HepG2 (cell line): ENCODE data around the gene SLC6A6. TPM values are rescaled to one million over a fixed set of nuclear protein-coding genes. Genes with fewer than 3 reads are reported as not detected.

Source experiments
- AGO1 ChIP-seq: fragments of 200-400 bp; formaldehyde crosslinking; IDR thresholded peaks from 2 replicates; pipeline ENCODE4 v1.6.1; 2017; ENCODE audit warnings: mild to moderate bottlenecking, low read depth, low read length, moderate library complexity; ENCODE audit not compliant: poor library complexity, severe bottlenecking
- HMGXB4 ChIP-seq, 2 experiments: sonication (generic) in 1 of 2; formaldehyde crosslinking in 1 of 2; IDR thresholded peaks; 2 replicates each; pipeline versions ENCODE4 v1.4.0 to v1.6.1; 2018 to 2020; ENCODE audit warnings: missing genetic modification reagents in 2 of 2, borderline replicate concordance in 1 of 2, low read depth in 1 of 2, mild to moderate bottlenecking in 1 of 2, missing biosample characterization in 1 of 2
- HNF4G ChIP-seq, 2 experiments: sonication (generic) in 1 of 2; formaldehyde crosslinking in 1 of 2; IDR thresholded peaks; 2 replicates each; pipeline versions ENCODE4 v1.4.0 to v1.6.1; 2011 to 2020; ENCODE audit warnings: borderline replicate concordance in 2 of 2, low read depth in 2 of 2, mild to moderate bottlenecking in 2 of 2, low read length in 1 of 2, missing genetic modification reagents in 1 of 2, moderate library complexity in 1 of 2
- MED1 ChIP-seq: sonication (generic); formaldehyde crosslinking; IDR thresholded peaks from 2 replicates; pipeline ENCODE4 v1.4.0; 2020; ENCODE audit warnings: missing genetic modification reagents
- POLR2G ChIP-seq: fragments of 200-400 bp; formaldehyde crosslinking; IDR thresholded peaks from 2 replicates; pipeline ENCODE4 v1.6.1; 2018; ENCODE audit warnings: mild to moderate bottlenecking, low read depth, low read length, moderate library complexity
- SP4 ChIP-seq: sonication (generic); formaldehyde crosslinking; IDR thresholded peaks from 2 replicates; pipeline ENCODE4 v1.8.1; 2023; ENCODE audit warnings: mild to moderate bottlenecking, missing genetic modification reagents
- WIZ ChIP-seq: sonication (generic); formaldehyde crosslinking; IDR thresholded peaks from 2 replicates; pipeline ENCODE4 v1.5.1; 2020; ENCODE audit warnings: mild to moderate bottlenecking, missing genetic modification reagents
- ZBTB42 ChIP-seq: sonication (generic); formaldehyde crosslinking; IDR thresholded peaks from 2 replicates; pipeline ENCODE4 v1.5.0; 2020; ENCODE audit warnings: mild to moderate bottlenecking, missing genetic modification reagents
- ZNF563 ChIP-seq: sonication (generic); formaldehyde crosslinking; IDR thresholded peaks from 2 replicates; pipeline ENCODE4 v1.8.0; 2022; ENCODE audit warnings: mild to moderate bottlenecking, moderate library complexity, missing genetic modification reagents
- ZNF629 ChIP-seq: sonication (generic); formaldehyde crosslinking; conservative IDR thresholded peaks from 2 replicates; pipeline ENCODE4 v1.5.0; 2020; ENCODE audit warnings: missing genetic modification reagents
- polyA plus RNA-seq, 8 experiments: library from polyadenylated mRNA; depleted of rRNA in 3 of 8; stranded (reverse) in 7 of 8; unstranded in 1 of 8; fragments of >200 nt; fragmentation: Illumina TruSeq in 4 of 8; extraction: Trizol in 4 of 8; gene quantifications; 2 replicates each; pipeline versions ENCODE4 v1.2.1 to v1.2.3, GENCODE V29; 2011 to 2016; ENCODE audit warnings: low read depth in 4 of 8, missing spikeins in 1 of 8, mixed read lengths in 1 of 8; ENCODE audit not compliant: insufficient read depth in 1 of 8
- total RNA-seq, 5 experiments: library from RNA; depleted of rRNA; stranded (reverse); fragments of >200 nt; fragmentation: Illumina TruSeq; extraction: Trizol; gene quantifications; 2 replicates each; pipeline ENCODE4 v1.2.3, GENCODE V29; 2016; ENCODE audit warnings: low read depth in 1 of 5
- TF ChIP-seq, protein P1 (sequence below): sonication (generic); formaldehyde crosslinking; IDR thresholded peaks from one replicate; pipeline ENCODE4 v1.5.1; 2020; ENCODE audit warnings: mild to moderate bottlenecking, missing genetic modification reagents; ENCODE audit errors: not compliant biosample characterization
- TF ChIP-seq, protein P2 (sequence below): sonication (generic); formaldehyde crosslinking; IDR thresholded peaks from 2 replicates; pipeline ENCODE4 v1.4.0; 2020; ENCODE audit warnings: missing genetic modification reagents
- TF ChIP-seq, protein P3 (sequence below): sonication (generic); formaldehyde crosslinking; IDR thresholded peaks from 2 replicates; pipeline ENCODE4 v1.5.0; 2020; ENCODE audit warnings: missing genetic modification reagents, mild to moderate bottlenecking, borderline replicate concordance

The SLC6A6 gene
- total and polyA plus RNA-seq, 2 of the 13 experiments (the other 11 are each of a cell fraction or from before 2014, with no cell fraction given), result 14.1 to 20.7 TPM

GRCh38 chr3:14402304-14402811 lies at the start of gene SLC6A6 (continued):
- TF ChIP-seq, protein P1, sequence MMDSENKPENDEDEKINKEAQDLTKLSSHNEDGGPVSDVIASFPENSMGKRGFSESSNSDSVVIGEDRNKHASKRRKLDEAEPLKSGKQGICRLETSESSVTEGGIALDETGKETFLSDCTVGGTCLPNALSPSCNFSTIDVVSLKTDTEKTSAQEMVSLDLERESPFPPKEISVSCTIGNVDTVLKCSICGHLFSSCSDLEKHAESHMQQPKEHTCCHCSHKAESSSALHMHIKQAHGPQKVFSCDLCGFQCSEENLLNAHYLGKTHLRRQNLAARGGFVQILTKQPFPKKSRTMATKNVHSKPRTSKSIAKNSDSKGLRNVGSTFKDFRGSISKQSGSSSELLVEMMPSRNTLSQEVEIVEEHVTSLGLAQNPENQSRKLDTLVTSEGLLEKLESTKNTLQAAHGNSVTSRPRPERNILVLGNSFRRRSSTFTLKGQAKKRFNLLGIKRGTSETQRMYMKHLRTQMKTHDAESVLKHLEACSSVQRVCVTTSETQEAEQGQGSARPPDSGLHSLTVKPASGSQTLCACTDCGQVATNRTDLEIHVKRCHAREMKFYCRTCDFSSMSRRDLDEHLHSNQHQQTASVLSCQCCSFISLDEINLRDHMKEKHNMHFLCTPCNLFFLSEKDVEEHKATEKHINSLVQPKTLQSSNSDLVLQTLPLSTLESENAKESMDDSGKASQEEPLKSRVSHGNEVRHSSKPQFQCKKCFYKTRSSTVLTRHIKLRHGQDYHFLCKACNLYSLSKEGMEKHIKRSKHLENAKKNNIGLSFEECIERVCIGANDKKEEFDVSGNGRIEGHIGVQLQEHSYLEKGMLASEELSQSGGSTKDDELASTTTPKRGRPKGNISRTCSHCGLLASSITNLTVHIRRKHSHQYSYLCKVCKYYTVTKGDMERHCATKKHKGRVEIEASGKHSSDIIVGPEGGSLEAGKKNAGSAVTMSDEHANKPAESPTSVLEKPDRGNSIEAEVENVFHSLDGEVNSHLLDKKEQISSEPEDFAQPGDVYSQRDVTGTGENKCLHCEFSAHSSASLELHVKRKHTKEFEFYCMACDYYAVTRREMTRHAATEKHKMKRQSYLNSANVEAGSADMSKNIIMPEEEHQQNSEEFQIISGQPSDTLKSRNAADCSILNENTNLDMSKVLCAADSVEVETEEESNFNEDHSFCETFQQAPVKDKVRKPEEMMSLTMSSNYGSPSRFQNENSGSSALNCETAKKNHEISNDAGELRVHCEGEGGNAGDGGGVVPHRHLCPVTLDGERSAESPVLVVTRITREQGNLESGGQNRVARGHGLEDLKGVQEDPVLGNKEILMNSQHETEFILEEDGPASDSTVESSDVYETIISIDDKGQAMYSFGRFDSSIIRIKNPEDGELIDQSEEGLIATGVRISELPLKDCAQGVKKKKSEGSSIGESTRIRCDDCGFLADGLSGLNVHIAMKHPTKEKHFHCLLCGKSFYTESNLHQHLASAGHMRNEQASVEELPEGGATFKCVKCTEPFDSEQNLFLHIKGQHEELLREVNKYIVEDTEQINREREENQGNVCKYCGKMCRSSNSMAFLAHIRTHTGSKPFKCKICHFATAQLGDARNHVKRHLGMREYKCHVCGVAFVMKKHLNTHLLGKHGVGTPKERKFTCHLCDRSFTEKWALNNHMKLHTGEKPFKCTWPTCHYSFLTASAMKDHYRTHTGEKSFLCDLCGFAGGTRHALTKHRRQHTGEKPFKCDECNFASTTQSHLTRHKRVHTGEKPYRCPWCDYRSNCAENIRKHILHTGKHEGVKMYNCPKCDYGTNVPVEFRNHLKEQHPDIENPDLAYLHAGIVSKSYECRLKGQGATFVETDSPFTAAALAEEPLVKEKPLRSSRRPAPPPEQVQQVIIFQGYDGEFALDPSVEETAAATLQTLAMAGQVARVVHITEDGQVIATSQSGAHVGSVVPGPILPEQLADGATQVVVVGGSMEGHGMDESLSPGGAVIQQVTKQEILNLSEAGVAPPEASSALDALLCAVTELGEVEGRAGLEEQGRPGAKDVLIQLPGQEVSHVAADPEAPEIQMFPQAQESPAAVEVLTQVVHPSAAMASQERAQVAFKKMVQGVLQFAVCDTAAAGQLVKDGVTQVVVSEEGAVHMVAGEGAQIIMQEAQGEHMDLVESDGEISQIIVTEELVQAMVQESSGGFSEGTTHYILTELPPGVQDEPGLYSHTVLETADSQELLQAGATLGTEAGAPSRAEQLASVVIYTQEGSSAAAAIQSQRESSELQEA (CRISPR knock-in tag), result no peak
- TF ChIP-seq ZNF629 (CRISPR knock-in tag), result no peak
- peak; percentile 86 for TF ChIP-seq SP4
- TF ChIP-seq, protein P2, sequence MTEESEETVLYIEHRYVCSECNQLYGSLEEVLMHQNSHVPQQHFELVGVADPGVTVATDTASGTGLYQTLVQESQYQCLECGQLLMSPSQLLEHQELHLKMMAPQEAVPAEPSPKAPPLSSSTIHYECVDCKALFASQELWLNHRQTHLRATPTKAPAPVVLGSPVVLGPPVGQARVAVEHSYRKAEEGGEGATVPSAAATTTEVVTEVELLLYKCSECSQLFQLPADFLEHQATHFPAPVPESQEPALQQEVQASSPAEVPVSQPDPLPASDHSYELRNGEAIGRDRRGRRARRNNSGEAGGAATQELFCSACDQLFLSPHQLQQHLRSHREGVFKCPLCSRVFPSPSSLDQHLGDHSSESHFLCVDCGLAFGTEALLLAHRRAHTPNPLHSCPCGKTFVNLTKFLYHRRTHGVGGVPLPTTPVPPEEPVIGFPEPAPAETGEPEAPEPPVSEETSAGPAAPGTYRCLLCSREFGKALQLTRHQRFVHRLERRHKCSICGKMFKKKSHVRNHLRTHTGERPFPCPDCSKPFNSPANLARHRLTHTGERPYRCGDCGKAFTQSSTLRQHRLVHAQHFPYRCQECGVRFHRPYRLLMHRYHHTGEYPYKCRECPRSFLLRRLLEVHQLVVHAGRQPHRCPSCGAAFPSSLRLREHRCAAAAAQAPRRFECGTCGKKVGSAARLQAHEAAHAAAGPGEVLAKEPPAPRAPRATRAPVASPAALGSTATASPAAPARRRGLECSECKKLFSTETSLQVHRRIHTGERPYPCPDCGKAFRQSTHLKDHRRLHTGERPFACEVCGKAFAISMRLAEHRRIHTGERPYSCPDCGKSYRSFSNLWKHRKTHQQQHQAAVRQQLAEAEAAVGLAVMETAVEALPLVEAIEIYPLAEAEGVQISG, result peak; percentile 61; the same call in 1 of the 2 replicates
- TF ChIP-seq ZBTB42 (CRISPR knock-in tag), result no peak
- TF ChIP-seq ZNF563 (CRISPR knock-in tag), result 0 out of 2 replicates have a peak, but pooled peaks have one; percentile 1
- TF ChIP-seq, protein P3, sequence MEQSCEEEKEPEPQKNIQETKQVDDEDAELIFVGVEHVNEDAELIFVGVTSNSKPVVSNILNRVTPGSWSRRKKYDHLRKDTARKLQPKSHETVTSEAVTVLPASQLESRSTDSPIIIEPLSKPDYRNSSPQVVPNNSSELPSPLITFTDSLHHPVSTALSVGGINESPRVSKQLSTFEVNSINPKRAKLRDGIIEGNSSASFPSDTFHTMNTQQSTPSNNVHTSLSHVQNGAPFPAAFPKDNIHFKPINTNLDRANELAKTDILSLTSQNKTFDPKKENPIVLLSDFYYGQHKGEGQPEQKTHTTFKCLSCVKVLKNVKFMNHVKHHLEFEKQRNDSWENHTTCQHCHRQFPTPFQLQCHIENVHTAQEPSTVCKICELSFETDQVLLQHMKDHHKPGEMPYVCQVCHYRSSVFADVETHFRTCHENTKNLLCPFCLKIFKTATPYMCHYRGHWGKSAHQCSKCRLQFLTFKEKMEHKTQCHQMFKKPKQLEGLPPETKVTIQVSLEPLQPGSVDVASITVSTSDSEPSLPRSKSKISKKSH, result no peak
- TF ChIP-seq AGO1, result peak; percentile 74
- TF ChIP-seq POLR2G, result peak; percentile 81
- TF ChIP-seq WIZ (CRISPR knock-in tag), result no peak
- TF ChIP-seq HNF4G (IDR thresholded peaks at IDR 0.05; ENCODE audit: borderline replicate concordance, low read depth, low read length), result peak; percentile 6; the same call in 1 of the 2 replicates
- no peak for TF ChIP-seq HNF4G (CRISPR knock-in tag; IDR thresholded peaks at IDR 0.05; ENCODE audit: borderline replicate concordance, low read depth)
- TF ChIP-seq MED1 (CRISPR knock-in tag), result peak; percentile 18; the same call in 1 of the 2 replicates
- peak in 1 of 2 experiments; percentile 79; a peak in 2 of 4 replicates for TF ChIP-seq HMGXB4 (CRISPR knock-in tag; IDR thresholded peaks at IDR 0.05; ENCODE audit: borderline replicate concordance in 1 of 2, low read depth in 1 of 2)
